Middle frontal gyrus (tissue), 1 donor: ENCODE results near the gene FAHD2B.
"Not testable (repeated sequence)": the region's sequence is repeated elsewhere in the genome, so short reads cannot be mapped to it uniquely, and the experiment has no call there.

Source experiments
- DNase-seq: peaks from one replicate; pipeline ENCODE4 v3.0.0-alpha.2; 2015; ENCODE audit warnings: low spot score; ENCODE audit errors: extremely low spot score

The FAHD2B gene

DNA sequence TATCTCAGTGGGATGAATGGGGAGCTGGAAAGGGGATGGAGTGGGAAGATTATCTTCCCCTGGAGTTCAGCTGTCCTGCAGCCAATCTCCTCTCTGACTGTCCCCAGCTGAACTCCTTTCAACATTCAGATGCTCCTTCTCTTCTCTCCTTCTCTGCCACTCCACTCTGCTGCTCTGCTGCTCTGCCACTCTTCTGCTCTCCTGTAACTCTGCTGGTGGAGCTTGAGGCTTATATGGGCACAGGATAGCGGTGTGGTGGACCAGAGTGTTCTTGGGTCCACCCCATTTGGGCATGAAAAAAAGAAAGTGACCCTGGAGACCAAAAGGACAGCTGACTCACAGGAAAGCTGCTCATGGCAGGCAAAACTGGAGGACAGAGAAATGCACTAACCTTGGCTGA is 26.6 kb downstream of the FAHD2B start:
- DNase-seq = no peak

DNA sequence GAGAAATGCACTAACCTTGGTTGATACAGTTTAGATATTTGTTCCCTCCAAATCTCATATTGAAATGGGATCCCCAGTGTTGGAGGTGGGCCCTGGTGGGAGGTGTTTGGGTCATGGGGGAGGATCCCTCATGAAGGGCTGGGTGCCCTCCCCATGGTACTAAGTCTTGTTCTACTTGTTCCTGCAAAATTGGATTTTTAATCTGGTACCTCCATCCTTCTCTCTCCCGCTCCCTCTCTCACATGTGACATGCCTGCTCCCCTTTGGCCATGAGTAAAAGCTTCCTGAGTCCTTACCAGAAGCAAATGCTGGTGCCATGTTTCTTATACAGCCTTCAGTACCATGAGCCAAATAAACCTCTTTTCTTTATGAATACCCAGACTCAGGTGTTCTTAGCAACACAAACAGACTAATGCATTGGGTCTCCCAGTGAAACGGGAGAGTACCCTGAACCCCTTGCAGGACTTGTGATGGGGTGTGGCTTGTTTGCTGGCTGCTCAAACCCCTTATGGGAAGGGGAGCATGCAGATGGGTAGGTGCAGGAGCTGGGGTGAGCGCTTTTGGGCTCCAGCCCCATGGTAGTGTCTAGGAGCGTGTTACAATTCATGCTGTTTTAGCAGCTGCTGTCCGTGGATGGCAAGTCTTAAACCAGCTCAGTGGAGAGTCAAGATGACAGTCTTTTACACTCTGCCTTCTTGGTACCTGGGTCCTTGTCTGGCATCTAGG is 27.2 kb downstream of the FAHD2B start:
- DNase-seq = no peak

DNA sequence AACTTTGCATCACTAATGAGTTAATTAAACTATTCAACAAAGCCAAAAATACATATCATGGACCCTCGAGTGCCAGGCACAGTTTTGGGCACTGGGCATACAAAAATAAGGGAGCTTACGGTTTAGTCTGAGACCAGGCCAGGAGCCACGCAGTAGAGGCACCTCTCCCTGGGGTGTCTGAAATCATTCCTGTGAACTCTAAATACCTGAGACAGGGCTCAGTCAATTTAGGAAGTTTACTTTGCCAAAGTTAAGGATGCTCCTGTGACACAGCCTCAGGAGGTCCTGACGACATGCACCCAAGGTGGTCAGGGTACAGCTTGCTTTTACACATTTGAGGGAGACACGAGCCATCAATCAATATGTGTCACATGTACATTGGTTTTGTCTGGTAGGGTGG is 28.7 kb downstream of the FAHD2B start:
- DNase-seq = not testable (repeated sequence)

- DNase-seq = not testable (repeated sequence)
Observed at GRCh38 chr2:97062020-97062419, 32.7 kb downstream of the FAHD2B start.

DNA sequence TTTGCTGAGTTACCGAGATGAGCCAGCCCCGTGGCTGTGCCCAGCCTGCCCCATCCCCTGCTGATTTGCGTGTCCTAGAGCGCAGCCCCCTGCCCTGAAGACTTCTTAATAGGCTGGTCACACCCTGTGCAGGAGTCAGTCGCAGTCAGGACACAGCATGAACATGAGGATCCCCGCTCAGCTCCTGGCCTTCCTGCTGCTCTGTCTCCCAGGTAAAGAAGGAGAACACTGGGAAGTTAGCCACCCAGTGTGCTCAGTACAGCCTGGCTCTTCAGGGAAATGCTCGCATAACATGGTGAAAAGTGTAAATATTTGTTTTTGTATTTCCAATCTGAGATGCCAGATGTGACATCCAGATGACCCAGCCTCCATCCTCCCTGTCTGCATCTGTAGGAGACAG is 34.9 kb downstream of the FAHD2B start:
- DNase-seq = not testable (repeated sequence)

- DNase-seq = not testable (repeated sequence)
Observed at GRCh38 chr2:97056150-97056549, 38.5 kb downstream of the FAHD2B start.

DNA sequence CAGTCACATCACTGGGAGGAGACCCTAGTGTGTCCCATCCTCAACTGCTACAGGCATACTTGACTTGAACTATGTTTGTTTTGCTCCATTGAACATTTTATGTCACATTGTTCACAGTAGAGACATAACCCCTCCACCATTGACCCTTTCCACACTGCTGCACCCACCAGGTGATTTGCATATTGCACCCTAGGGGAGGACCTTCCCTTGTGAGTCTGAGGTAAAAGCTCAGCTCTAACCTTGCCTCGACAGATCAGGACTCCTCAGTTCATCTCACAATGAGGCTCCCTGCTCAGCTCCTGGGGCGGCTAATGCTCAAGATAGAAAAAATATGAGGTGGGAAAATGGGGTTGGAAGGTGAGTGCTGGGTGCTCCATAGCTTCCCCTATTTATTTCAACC is 44.6 kb downstream of the FAHD2B start:
- DNase-seq = not testable (repeated sequence)

DNA sequence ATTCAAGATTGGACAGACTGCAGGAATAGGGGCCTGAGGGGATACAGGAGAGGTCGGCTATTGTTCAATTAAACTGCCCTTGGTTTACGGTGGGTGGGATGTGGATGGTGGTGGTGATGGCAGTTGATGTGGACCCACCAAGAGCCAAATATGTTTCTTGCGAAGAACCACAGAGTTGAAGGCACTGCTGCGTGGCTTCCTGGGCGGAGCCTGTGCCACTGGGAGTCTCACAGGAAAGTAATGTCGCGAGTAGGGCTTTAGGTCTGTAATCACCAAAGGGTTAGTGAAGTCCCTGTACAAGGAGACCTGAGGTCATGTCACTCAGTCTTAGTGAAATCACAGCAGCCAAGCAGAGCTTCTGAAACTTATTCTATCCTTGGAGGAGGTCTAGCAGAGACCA is 46.2 kb downstream of the FAHD2B start:
- DNase-seq = not testable (repeated sequence)

DNA sequence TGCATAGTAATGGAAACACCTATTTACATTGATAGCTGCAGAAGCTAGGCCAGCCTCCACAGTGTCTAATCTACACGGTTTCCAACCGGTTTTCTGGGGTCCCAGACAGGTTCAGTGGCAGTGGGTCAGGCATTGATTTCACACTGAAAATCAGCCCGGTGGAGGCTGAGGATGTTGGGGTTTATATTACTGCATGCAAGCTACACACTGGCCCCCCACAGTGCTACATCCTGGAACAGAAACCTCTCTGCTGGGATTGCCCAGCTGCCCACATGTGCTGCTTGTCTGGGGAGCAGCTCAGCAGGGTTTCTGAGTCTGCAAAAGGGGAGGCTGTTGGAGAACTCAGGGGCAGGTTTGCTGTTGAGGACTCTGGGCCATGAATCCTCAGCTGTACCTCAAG is 48.0 kb downstream of the FAHD2B start:
- not testable (repeated sequence) for DNase-seq

DNA sequence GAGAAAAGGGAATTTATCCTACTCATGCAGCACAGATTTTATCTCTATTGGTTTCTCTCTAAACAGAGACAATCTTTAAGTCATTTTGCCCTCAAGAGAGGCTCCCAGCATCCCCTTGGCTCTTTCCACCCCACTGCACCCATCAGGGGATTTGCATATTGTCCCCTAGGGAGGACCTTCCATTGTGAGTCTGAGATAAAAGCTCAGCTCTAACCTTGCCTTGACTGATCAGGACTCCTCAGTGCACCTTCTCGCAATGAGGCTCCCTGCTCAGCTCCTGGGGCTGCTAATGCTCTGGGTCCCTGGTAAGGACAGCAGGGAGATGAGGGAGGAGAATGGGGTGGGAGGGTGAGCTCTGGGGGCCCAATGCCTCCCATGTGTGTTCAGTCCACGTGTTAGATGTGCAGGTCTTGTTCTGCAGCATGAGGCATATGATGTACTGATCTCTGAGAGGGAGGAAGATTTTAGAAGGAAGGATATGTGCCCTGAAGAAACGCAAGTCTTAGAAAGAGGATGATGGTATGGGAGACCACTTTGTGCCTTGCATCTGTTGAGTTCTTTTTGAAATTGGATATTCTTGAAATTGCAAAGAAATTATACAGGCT is 48.7 kb downstream of the FAHD2B start:
- DNase-seq = not testable (repeated sequence)
